HepG2 (cell line): ENCODE data around the gene COQ8B. TPM values are rescaled to one million over a fixed set of nuclear protein-coding genes. Genes with fewer than 3 reads are reported as not detected.

ENCODE experiments used
- GTF2F1 ChIP-seq: fragments of 150-350 bp; IDR thresholded peaks from 2 replicates; pipeline ENCODE4 v1.6.1; 2014; ENCODE audit warnings: low read length
- HNRNPK ChIP-seq: fragments of 200-400 bp; formaldehyde crosslinking; IDR thresholded peaks from 2 replicates; pipeline ENCODE4 v1.6.1; 2018; ENCODE audit warnings: low read length, low read depth, moderate library complexity, mild to moderate bottlenecking; ENCODE audit not compliant: poor library complexity, severe bottlenecking
- MXD4 ChIP-seq: IDR thresholded peaks from 2 replicates; pipeline ENCODE4 v1.6.1; 2016; ENCODE audit warnings: mild to moderate bottlenecking, missing biosample characterization, missing genetic modification reagents
- PBX3 ChIP-seq: sonication (generic); formaldehyde crosslinking; IDR thresholded peaks from 2 replicates; pipeline ENCODE4 v1.8.1; 2023; ENCODE audit warnings: missing genetic modification reagents, inconsistent platforms, borderline replicate concordance
- PHF5A ChIP-seq: IDR thresholded peaks from one replicate; pipeline ENCODE4 v1.6.1; 2018; ENCODE audit warnings: low read depth, missing genetic modification reagents; ENCODE audit not compliant: unreplicated experiment
- THYN1 ChIP-seq: sonication (generic); formaldehyde crosslinking; IDR thresholded peaks from 2 replicates; pipeline ENCODE4 v1.8.1; 2023; ENCODE audit warnings: low read depth, mild to moderate bottlenecking, moderate library complexity, missing genetic modification reagents, borderline replicate concordance
- ZNF276 ChIP-seq: sonication (generic); formaldehyde crosslinking; IDR thresholded peaks from 2 replicates; pipeline ENCODE4 v1.4.0; 2020; ENCODE audit warnings: mild to moderate bottlenecking, low read depth, missing genetic modification reagents
- ZNF432 ChIP-seq: sonication (generic); formaldehyde crosslinking; IDR thresholded peaks from 2 replicates; pipeline ENCODE4 v1.5.0; 2020; ENCODE audit warnings: missing genetic modification reagents, mild to moderate bottlenecking, borderline replicate concordance
- ZXDC ChIP-seq: sonication (generic); formaldehyde crosslinking; IDR thresholded peaks from 2 replicates; pipeline ENCODE4 v1.5.0; 2020; ENCODE audit warnings: mild to moderate bottlenecking, missing genetic modification reagents
- polyA plus RNA-seq, 8 experiments: library from polyadenylated mRNA; depleted of rRNA in 3 of 8; stranded (reverse) in 7 of 8; unstranded in 1 of 8; fragments of >200 nt; fragmentation: Illumina TruSeq in 4 of 8; extraction: Trizol in 4 of 8; gene quantifications; 2 replicates each; pipeline versions ENCODE4 v1.2.1 to v1.2.3, GENCODE V29; 2011 to 2016; ENCODE audit warnings: low read depth in 4 of 8, missing spikeins in 1 of 8, mixed read lengths in 1 of 8; ENCODE audit not compliant: insufficient read depth in 1 of 8
- total RNA-seq, 5 experiments: library from RNA; depleted of rRNA; stranded (reverse); fragments of >200 nt; fragmentation: Illumina TruSeq; extraction: Trizol; gene quantifications; 2 replicates each; pipeline ENCODE4 v1.2.3, GENCODE V29; 2016; ENCODE audit warnings: low read depth in 1 of 5

Gene COQ8B
- total and polyA plus RNA-seq, 2 of the 13 experiments (the other 11 are each of a cell fraction or from before 2014, with no cell fraction given), result 12.3 to 17.2 TPM

GRCh38 chr19:40740747-40741146 is 24.1 kb upstream of the COQ8B start (continued):
- no peak for TF ChIP-seq ZNF276
- TF ChIP-seq HNRNPK, result no peak
- TF ChIP-seq ZXDC (CRISPR knock-in tag), result no peak
- TF ChIP-seq GTF2F1, result no peak
- no peak for TF ChIP-seq PHF5A (CRISPR knock-in tag)
- no peak for TF ChIP-seq THYN1 (CRISPR knock-in tag)
- TF ChIP-seq ZNF432, result no peak
- TF ChIP-seq PBX3 (CRISPR knock-in tag), result no peak
- no peak for TF ChIP-seq MXD4 (CRISPR knock-in tag)
